NCI-H82 (cell line): ENCODE measurements around the gene SLIT3.

Experiments used
- DNase-seq: peaks from one replicate; lab custom pipeline; 2025; lab: John Stamatoyannopoulos, UW

SLIT3 gene

DNA sequence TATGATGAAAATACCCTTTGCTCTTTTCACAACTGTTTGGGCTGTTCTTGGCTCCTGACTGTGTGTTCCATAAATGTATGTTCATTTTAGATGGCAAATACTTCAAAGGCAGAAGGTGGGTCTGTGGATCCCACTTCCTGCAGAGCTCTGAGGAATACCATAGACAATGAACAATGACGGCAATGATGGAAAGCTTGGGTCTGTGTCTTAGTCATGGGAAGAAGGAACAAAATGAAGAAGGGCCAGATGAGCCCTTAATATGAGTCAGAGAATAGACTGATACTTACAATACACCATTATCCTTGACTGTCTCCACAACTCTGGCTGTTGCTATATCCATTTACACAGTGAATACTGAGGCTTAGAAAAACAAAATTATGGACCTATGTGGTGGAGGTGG lies 126.0 kb downstream of the SLIT3 start:
- DNase-seq, result no peak

DNA sequence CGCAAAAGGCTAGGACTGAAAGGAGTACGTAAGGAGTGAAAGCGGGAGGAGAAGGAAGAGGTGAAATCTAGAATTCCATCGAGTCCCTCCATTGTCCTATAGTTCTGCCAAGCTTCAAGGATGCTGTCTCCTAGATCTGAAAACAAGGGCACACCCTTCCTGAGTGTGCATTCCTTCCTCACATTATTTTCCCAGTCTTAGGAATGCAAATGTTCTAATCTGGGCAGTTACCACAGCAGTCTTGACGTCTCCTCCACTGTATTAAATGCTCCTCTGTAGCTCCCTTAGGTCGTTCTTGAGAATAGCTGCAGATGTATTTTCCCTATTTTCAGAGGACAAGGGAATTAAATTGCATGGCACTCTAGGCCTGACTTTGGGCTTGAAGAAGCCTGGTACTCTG lies 127.6 kb downstream of the SLIT3 start:
- DNase-seq, result no peak

DNA sequence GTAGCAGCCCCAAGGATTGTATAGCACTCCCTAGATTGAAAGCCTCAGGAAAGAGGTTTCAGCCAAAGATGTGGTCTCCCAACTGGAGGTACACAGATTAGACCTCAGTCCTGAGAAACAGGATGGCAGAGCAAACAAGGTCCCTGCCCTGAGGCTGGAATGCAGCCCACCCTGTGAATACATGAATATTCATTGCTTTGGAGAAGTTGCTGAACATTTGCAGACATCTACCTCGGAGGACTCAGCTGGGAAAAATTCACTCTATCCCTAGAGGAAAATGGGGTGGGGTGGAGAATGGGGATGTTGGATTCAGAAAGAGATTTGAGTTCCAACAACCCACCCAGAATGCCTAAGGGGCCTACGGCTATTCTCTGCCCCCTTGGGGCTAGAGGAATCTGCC lies 129.4 kb downstream of the SLIT3 start:
- DNase-seq, result no peak

DNA sequence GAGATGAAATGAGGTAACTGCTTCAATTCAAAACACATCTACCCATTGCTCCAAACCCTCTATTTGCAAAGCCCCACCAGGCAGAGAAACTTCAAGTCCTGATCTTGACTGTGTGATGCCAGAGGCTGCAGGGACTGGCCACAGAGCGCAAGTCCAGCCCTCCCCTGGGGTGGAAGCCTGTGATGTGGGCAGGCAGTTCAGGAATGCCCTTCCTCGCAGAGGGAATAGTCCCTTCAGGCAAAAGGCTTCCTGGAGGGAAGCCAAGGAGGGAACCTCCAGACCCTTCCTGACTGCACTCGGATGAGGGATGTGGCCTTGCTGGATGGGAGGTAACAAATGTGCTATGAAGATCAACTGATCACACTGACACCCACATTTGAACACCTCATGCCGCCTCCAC lies 131.2 kb downstream of the SLIT3 start:
- no peak for DNase-seq

DNA sequence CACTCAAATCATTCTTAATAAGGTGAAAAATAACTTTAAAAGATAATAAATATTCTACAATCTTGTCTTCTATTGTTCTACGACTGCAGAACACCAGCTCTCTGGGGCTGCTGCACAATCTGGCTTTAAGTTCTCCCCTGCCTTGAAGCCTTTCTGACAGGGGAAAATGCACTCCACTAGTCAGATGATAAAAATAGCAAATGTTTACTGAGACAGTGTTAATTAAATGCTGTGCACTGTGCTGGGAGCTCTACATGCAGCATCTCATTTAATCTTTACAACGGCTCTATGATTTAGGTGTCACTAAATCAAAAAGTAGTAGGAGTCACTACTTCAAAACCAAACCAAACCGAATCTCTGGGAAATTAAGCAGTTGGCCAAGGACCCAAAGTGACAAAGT lies 132.7 kb downstream of the SLIT3 start:
- no peak for DNase-seq

DNA sequence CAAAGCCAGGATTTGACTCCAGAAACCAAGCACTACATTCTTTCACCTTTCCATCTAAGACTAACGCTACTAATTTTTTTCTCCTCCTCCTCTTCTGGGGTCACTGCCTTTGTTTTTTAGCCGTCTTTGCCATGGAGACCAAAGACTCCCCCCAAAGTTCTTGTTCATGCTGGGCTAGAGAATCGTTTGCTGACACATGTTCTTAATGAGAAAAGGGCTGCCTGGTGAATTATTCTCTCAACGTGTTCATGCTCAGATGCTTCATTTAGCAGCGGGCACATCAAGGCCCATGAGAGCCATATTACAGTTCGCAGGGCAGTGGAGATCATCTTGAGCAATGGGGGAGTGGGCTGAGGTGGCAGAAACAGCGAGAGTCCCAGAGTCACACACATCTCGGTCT lies 134.9 kb downstream of the SLIT3 start:
- no peak for DNase-seq

DNA sequence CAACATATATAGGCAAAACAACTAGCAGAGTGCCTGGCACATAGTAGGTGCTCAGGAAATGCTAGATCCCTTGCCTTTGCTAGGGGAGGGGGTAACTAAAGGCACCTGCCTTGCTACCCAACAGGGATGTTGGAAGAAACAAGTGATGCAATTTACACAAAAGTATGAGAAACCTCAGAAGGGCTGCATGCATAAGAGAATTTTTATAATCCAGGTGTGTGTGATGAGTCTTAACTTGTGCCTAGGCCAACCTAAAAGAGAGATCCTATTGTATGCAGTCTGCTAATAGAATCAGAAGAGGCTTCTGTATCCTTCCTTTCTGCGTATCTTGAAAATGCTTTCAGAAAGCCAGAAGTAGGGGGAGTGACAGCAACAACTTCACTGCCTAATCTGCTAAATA lies 135.9 kb downstream of the SLIT3 start:
- no peak for DNase-seq

DNA sequence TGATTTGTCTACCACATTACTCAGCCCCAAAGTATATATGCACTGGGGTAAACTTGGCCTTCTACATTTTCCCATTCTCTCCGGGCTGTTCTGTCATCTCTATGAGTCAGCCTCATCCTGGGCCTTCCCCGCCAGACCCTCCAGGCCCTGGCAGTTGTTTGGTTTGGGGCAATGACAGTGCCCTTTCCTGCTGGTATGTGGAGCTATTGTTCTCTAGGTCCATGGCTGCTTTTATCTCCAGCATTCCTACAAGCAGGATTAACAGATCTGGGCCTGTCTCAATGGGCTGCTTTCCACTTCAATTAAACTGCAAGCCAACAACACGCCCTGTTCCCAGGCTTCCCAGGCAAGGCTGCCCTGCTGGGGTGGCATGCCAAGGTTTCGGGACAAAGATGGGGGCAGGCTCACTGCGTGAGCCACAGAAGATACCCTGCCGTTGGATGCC lies 136.4 kb downstream of the SLIT3 start:
- DNase-seq, result no peak

DNA sequence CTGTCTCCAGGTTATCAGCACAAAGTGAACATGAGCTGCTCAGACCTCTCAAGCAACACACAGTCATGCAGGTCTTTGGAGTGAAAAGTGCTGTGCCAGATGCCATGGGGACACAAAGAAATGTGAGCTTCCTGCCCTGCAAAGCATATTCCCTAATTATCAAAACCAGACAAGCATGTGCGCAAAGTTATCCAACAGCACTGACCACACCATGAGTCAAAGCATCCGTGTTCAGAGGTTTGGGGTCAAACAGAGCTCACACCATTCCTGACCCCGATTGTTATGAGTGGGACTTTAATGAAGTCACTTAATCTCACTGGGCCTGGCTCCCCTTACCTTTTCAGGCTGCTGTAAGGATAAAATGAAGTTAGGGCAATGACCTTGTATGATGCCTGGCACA lies 138.5 kb downstream of the SLIT3 start:
- no peak for DNase-seq

DNA sequence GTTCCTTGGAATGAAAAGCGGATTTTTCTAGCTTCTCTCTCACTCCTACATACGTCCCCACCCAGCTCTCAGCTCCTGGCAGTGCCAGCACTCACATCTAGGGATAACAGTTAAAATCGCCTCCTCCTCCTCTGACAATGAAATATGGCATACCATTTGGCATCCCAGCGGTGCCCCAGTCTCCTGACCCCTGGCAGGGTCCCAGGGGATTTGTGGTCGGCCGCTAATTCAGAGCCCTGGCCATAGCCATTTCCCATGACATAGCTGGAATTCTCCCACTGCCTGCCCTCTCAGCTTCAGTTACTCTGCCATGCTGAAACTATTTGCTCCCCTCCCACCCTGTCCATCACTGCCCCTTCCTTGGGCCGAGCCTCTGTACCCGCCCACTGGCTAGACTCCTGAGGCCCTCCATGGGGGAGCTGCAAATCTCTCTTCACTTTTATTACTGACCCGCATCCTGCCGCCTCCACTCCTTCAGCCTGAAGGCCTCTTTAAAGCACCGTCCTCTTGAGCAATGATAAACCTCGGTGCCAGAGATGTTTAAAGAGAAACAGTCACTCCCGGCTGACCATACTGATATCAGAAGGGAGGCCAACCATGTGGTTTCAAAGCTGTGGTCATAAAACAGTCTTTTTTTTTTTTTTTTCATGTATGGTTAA lies 139.8 kb downstream of the SLIT3 start:
- no peak for DNase-seq

DNA sequence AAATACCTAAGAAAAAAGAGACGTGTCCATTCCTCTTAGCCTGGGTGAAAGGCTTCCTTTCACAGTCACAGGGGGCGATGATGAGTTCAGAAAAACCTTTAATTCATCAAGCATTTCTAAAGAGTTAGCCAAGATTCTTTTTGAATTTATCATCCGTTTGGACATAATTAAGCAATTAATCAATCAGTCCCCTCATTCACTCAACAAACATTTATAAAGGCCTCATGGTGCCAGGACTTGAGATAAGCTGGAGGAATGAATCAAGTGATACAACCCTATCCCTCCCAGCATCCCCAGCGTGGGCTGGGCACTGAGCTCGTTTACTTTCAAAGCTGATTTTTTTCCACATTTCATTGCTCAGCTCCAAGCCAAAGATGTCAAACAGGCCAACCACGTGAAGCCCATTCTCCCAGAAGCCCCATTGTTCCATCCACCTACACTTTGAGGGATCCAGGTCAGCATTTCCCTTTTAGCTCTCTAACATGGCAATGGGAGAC lies 140.5 kb downstream of the SLIT3 start:
- DNase-seq, result no peak

DNA sequence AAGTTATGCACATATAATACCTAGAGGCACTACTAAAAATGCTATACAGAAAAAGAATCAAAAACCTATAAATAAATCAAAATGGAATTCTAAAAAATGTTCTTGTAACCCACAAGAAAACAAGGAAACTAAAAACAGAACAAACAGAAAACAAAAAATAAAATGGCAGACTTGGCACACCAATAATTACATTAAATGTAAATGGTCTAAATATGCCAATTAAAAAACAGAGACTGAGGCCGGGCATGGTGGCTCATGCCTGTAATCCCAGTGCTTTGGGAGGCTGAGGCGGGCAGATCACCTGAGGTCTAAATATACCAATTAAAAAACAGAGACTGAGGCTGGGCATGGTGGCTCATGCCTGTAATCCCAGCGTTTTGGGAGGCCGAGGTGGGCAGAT lies 142.2 kb downstream of the SLIT3 start:
- no peak for DNase-seq

DNA sequence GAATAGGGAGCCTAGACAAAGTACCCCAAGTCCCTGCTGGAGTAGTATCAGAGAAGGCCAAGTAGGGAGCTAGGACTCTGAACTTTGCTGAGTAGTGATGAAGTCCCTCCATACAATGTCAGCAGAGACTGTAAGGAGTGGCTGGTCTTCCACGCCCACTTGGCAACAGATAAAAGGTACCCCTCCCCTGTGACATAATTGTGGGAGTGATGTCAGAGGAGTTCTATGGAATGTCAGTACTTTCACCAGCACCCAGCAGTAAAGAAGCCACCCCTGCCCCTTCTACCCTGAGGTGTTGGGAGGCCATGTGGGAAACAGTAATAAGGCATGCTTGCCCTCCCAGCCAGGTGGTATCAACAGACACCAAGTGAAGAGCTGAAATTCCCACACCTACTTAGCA lies 143.9 kb downstream of the SLIT3 start:
- DNase-seq, result no peak

DNA sequence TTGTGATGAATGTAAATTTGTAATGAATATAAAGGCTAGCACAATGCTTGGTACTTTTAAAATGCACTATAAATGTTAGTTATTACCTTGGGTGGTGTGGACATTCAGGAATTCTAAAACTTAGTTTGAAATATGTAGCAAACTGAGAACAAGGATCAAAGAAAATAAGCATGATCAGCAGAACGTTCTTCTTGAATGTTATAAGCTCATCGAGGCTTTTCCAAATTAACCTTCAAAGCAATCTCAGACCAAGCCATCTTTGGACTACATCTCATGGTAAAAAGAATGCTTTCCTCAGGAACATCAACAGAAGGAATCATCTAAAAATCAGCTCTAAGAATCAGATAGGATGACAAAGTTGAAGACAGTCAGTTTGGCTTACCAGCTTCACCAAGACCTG lies 146.3 kb downstream of the SLIT3 start:
- DNase-seq, result no peak

DNA sequence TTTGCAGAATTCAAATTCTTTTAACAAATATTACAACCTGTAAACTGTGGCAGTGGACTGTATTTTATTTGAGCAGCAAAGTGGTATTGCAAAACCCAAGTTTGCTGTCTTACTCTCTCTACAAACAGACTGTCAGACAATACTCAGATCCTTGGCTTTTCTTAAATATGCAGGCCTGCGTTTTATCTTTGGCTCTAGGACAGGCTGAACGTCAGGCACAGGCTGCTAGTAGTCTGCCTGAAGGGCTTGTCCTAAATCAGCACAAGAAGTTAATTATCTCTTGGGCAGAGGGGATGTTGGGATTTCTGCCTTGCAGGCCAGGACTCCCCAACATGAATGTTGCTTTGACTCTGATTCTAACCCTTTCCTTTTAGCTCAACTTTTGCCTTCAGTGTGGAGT lies 147.5 kb downstream of the SLIT3 start:
- no peak for DNase-seq

DNA sequence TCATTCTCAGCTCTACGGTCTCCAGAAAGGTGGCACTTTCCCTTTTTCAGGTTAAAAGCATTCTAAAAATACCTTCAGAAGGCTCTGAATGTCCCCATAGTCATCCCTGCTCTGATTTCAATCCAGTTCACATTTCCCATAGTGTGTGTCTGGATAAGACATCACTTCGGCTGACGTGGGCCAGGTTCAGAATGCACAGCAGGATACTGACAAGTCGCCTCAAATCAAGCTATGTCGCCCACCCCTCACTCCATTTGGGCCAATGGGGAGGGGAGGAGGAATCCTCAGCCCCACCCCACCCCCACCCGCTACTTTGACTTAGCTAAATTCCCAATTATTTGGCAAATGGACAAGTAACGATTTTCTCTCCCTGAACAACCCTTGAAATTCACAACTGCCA lies 148.0 kb downstream of the SLIT3 start:
- DNase-seq, result no peak

DNA sequence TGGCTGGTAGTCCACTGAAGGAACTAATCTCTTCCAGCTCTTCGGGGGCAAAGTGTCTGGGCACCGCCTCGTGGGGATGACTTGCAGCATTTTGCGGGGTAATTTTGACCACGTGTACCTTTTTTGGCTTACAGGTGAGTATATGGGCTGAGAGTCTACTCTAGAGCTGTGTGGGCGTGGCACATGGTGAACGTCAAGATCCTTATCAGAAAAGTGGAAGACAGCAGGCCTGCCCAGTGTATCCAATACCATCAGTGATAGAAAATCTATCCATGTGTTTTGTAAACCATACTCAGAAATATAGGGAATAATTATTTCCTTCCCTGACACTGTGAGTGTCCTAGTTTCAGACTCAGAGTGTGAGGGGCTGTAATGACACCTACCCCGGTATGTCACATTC lies 148.5 kb downstream of the SLIT3 start:
- DNase-seq, result no peak

DNA sequence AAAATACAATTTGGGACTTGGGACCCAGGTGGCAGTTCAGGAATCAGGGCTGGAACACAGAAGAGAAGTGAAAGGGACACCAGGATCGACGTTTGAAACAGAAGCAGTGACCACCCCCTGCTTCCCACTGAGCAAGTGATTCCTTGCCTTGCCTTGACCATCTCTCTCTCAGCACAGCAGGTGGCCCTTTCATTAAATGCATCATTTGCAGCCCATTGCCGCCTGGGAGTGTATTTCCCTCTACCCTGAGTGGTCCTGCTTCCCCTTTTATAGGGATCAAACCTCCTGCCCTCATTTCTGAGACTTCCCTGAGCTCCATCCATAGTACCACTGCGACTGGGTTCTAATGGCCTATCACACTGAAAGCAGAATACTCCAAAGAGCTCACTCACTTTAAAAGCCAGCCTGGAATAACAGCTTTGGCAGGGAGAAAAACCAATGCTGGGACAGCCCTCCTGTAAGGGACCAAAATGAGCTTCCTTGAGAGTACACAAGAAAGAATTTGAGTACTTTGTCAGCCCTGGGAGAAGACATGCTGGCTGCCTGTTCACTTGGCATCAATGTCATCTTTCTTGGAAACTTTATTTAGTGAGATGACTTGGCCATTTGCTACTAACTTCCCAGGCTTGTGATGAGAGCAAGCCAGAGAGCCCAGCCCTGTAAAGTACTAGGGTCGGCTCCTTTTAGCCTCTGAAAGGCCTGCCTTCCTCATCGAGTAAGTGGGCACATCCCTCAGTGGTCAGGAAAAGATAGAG lies 149.7 kb downstream of the SLIT3 start:
- DNase-seq, result no peak

DNA sequence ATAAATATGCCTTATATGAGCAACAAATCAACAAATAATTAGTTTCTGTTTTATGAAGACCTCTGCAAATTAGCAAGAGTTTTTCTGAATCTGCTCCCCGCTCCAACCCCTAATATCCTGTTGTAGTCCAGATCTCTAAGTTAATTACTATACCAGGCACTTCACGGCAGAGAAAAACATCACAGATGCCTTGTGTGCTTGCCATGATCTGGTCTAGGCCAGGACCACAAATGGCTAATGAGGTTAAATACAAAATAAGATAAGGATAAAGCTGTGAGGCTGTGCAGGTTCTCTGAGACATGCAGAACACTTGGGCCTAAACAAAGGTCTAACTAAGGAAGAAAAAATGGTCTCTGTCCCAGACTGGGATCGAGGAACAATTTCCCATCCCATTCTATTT lies 150.8 kb downstream of the SLIT3 start:
- peak; percentile 87 for DNase-seq

DNA sequence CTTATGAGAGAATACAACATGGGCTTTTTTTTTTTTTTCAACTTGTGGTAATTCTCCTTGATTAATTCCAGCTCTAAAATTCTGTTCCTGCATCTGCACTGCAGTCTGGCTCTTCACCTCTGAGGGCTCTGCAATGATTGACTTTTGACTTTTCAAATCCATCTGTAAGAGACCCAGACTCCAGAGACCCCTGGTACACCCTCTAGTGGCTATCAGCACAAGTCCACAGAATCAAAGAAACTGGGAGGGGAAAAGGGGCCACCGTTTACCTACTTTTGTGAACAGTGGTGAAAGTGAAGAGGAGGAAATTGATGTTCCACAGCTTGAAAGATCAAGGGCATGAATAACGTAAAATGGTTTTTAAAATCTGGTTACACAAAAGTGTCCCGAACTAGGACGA lies 151.6 kb downstream of the SLIT3 start:
- DNase-seq, result peak; percentile 61

DNA sequence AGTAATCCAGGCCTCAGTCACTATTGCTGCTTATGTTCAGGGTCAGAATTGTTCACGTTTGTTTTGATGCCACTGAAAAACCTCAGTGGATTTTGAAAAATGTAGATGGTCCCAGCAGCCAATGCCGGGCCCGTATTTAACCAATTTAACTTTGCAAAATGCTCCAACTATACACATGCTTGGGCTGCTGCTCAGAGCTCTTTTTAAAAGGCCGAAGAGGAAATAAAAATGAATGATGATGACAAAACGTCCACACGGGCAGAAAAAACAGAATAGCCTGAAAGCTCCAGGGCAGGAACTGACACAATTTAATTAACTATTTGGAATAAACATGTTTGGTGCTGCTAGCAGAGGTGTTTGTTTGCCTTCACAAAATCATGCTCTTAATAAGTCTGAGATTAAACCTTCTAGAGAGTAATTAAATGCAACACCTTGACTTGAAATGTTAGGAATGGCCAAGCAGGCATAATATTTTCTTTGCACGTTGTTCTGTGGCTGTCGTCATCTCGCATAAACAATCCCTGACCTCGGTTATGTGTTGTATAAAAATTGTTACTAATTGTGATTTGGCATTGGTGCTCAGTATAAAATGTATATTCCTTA lies 152.7 kb downstream of the SLIT3 start:
- DNase-seq, result no peak

DNA sequence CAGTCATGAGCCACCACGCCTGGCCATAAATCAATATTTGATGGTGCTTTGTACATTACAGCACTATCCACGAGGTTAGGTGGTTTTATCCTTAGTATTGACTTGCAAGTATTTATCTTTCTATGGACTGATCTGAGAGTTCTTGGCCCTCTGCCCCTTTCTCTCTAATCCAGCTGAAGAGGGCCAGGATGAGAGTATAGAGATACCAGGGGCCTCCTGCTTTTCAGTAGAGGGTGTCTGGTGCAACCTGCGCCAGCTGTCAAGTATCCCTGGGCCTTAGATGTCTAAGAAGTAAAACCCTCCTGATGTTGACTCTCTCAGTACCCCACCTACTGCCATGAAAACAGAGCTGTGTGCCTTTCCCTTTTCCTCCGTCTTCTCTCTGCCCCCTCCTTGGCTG lies 153.4 kb downstream of the SLIT3 start:
- DNase-seq, result peak; percentile 78

DNA sequence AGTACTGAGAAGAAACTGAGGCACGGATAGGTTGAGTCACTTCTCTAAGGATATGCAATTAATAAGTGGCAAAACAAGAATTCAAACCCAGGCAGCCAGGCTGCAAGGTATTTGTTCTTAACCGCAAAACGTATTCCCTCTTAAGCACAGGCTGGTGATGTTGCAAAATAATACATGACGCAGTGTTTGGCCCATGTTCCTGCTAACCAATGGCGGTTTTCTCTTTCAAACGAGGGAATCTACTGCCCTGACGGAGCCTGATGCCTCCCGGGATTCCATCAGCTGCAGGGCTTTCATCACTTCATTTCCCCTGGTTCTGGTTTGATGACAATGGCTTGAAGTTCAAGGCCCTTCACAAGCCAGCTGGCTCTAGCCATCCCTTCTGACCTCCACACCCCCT lies 154.8 kb downstream of the SLIT3 start:
- no peak for DNase-seq
